Ramos (cell line): ENCODE results near the gene GFI1B.
"Not testable (repeated sequence)": the region's sequence is repeated elsewhere in the genome, so short reads cannot be mapped to it uniquely, and the experiment has no call there.

Source experiments
- in situ Hi-C: fragments of 300-500 bp; cut with MboI; formaldehyde crosslinking; loops from one replicate; pipeline ENCODE4 v1.14.3; 2022; ENCODE audit warnings: low sequenced_read_pairs; ENCODE audit not compliant: unreplicated experiment

GFI1B gene

DNA sequence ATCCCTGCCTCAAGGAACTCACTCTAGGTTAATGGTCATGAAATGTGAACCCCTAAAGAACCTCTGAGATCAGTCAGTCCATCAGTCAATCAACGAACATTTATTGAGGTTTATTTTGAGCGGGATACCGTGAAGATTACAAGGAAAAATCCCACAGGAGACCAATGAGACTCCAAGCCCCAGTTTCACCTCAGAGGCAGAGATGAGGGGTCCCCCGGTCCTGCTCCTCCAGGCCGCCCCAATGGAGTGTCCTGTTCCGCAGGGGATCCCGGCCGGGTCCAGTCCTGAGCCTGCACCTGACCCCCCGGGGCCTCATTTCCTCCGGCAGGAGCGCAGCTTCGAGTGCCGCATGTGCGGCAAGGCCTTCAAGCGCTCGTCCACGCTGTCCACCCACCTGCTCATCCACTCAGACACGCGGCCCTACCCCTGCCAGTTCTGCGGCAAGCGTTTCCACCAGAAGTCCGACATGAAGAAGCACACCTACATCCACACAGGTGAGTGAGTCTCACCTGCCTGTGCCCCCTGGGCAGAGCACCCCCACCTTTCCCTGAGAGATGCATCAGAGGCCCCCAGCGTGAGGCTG lies 11.0 kb downstream of the GFI1B start:
- in situ Hi-C loops, result no loop called here

DNA sequence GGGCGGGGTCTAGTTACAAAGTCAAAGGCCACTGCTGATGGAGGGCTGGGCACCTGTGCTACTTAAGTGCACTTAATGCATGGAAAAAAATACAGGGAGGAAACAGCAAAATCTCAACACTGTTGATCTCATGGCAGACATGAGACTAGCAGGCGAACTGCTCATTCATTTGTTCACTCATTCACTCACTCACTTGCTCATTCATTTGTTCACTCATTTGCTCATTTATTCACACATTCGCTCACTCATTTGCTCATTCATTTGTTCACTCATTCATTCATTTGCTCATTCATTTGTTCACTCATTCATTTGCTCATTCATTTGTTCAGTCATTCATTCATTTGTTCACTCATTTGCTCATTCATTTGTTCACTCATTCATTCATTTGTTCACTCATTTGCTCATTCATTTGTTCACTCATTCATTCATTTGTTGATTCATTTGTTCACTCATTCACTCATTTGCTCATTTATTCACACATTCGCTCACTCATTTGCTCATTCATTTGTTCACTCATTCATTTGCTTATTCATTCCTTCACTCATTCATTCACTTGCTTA lies 11.6 kb downstream of the GFI1B start:
- in situ Hi-C loops, result not testable (repeated sequence)

DNA sequence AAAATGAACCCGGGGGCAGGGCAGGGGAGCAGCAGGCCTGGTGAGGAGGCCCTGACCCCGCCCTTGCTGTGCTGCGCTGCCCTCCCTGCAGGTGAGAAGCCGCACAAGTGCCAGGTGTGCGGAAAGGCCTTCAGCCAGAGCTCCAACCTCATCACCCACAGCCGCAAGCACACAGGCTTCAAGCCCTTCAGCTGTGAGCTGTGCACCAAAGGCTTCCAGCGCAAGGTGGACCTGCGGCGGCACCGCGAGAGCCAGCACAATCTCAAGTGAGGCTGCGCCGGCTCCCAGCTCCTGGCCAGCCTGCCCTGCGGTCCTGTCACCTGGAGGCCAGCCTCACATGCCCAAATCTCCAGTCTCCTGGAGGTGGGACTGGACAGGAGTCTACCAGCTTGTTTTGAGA lies 12.3 kb downstream of the GFI1B start:
- in situ Hi-C loops, result no loop called here

- in situ Hi-C loops, result no loop called here
Observed at GRCh38 chr9:132991351-132992300, 13.1 kb downstream of the GFI1B start.

DNA sequence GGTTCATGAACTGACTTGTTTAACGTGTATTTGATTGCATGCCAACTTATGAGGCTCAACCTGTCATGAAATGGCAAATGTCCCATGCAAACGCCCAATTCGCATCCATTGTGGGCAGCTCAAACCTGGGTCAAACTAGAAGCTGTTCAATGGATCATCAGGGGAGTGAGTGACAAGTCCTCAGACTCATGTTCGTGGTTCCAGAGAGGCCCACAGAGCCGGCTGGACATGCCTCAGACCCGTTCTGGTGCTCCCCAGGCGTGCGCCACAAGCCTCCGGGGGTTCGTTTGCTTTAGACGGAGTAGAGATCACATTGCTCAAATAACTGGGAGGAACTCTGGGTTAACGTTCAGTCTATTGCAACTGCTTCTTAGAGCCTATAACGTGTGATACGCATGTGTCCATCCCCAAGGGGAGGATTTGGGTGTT lies 15.0 kb downstream of the GFI1B start:
- in situ Hi-C loops, result no loop called here

GRCh38 chr9:132994410-132995120 lies 16.1 kb downstream of the GFI1B start:
- in situ Hi-C loops, result no loop called here

- in situ Hi-C loops, result no loop called here
Observed at GRCh38 chr9:132995121-132995420, 16.6 kb downstream of the GFI1B start.

- in situ Hi-C loops, result no loop called here
Observed at GRCh38 chr9:132995879-132996278, 17.4 kb downstream of the GFI1B start.

GRCh38 chr9:132996526-132996925 lies 18.0 kb downstream of the GFI1B start:
- in situ Hi-C loops, result no loop called here

DNA sequence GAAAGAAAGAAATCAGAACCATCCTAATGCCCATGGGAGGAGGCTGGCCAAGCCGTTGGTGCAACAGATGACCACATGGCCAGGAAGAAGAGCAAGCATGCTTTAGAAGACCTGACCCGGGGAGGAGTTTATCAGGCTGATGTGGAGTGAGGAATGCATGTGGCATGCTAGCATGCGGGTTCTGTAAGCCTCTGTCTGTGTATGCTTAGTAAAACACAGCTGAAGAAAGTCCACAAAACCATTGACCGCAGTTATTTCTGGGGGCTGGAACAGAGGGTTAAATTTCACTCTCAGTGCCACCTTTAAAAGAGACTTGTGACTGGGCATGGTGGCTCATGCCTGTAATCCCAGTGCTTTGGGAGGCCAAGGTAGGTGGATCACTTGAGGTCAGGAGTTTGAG lies 19.1 kb downstream of the GFI1B start:
- in situ Hi-C loops, result no loop called here

DNA sequence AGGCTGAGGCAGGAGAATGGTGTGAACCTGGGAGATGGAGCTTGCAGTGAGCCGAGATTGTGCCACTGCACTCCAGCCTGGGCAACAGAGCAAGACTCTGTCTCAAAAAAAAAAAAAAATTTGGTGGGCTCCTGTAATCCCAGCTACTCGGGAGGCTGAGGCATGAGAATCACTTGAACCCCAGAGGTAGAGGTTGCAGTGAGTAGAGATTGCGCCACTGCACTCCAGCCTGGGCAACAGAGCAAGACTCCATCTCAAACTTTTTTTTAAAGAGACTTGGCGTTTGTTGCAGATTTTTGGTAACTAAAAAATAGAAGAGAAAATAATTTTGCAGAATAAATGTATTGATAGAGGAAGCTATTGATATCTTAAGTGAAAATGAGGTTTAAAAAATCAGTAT lies 19.7 kb downstream of the GFI1B start:
- in situ Hi-C loops, result not testable (repeated sequence)

GRCh38 chr9:132998831-132999635 lies 20.5 kb downstream of the GFI1B start:
- in situ Hi-C loops, result no loop called here

- in situ Hi-C loops, result no loop called here
Observed at GRCh38 chr9:133002147-133003070, 23.9 kb downstream of the GFI1B start.

GRCh38 chr9:133003071-133003461 lies 24.6 kb downstream of the GFI1B start:
- in situ Hi-C loops, result no loop called here

- in situ Hi-C loops, result no loop called here
Observed at GRCh38 chr9:133003671-133004090, 25.2 kb downstream of the GFI1B start.

- in situ Hi-C loops, result no loop called here
Observed at GRCh38 chr9:133004091-133004998, 25.9 kb downstream of the GFI1B start.

GRCh38 chr9:133004999-133005760 lies 26.7 kb downstream of the GFI1B start:
- in situ Hi-C loops, result no loop called here
